Hematopoietic multipotent progenitor cell treated with erythropoietin and hydrocortisone succinate and interleukin-3 and kit ligand, for 6 days (in vitro differentiated cells): ENCODE results near the gene AR.
"Not testable (repeated sequence)": the region's sequence is repeated elsewhere in the genome, so short reads cannot be mapped to it uniquely, and the experiment has no call there.

Source experiments
- DNase-seq: peaks from one replicate; pipeline ENCODE4 v3.0.0-alpha.2; 2015

The AR gene

DNA sequence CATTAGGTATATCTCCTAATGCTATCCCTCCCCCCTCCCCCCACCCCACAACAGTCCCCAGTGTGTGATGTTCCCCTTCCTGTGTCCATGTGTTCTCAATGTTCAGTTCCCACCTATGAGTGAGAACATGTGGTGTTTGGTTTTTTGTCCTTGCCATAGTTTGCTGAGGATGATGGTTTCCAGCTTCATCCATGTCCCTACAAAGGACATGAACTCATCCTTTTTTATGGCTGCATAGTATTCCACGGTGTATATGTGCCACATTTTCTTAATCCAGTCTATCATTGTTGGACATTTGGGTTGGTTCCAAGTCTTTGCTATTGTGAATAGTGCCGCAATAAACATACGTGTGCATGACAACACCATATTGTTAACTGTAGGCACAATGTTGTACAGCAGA, 93.5 kb downstream of the AR start:
- DNase-seq: not testable (repeated sequence)

DNA sequence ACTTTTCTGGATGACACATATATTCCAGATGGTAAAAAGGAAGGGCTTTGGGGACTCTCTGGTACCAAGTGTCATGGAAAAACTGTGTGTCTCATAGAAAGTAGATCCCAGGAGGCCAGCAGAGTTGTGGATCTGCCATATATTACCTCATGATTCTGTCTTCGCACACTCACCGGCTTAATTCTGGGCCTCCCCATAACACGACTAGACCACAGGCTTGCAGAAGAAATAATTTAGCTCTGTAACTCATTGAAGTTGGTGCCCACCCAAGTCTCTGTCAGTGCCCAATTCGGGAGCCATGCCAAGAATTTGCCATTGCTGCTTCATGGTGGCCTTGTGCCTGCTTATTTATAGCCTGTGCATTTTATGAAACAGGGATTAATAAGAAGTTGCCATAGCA, 104.5 kb downstream of the AR start:
- DNase-seq: no peak

DNA sequence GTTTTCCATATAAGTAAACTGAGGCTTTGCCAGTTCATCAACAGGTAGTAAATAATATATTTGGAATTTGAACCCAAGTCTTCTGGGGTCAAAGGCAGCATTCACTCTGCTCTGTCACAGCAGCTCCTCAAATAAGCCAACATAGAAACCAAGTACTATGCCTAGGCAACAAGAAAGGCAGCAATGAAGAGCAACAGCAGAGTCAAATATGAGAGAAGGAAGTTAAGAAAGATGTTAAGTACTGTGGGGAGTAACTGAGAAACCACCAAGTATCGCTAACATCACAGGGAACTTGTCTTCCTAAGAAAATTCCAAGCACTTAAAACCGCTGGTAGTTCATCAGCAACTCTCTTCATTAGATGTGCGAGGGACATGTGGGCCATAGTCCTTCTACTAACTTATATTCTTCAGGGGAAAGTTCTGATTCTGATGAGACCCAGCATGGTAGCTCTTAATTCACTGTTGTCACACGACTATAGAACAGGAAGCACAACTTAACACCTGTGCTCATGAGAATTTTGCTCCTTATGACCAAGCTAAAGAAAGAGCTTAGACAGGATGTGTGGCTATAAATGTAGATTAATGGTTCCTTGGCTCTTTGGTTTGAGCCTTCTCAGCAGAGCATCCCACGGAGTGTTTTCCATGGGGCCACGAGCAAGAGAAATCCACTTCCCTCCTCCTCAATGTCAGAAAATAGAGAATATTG, 107.8 kb downstream of the AR start:
- DNase-seq: no peak

DNA sequence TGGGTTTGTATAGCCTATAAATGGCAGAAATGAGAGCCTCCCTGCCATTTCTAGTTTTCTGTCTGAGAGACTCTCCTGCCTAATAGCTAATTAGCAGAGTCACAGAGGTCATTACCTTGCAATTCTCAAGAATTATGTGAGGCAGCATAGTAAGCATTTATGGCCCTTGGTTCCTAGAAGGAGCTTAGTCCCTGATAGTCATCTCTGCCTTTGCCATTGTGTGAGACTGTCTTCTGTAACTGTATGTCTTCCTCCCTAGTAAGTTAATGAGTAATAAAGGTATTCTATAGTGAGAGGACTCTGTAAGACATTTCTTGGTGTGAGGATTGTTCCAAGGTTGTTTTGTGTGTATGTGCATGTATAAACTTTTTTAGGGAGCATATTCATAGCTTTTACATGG, 108.7 kb downstream of the AR start:
- no peak for DNase-seq

DNA sequence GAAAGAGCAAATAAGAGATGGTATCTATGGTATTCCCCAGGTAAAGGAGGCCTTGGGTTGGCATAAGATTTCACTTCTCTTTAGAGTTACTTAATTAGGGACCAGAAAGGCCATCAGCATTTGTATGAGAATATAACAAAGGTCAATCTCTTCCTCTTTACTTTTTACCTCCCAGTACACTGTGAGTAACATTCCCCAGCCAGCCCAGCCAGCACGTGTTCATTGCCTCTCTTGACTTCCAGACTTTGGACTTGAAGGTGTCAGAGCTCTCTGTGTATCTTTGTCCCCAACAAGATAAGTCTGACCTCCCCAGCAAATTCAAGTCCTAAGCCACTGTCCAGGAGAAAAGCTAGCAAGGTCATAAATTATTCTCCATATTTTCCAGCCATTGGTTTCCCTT, 110.5 kb downstream of the AR start:
- DNase-seq: no peak

DNA sequence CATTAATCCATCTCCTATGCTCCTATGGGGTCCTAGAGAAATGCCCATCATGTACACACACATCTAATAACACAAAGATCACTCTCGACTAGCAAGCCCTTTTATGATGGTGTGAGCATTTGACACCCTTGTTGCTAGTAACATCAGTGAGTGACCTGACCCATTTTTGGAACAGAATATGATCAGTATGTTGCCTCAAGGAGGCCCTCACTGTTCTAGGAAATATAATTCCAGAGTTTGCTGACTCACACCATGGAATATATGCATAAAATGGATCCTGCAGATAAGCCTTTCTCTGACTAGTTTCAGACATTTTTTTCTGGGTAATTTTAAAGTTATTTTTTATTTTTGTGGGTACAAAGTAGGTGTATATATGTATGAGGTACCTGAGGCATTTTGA, 121.8 kb downstream of the AR start:
- DNase-seq: no peak

DNA sequence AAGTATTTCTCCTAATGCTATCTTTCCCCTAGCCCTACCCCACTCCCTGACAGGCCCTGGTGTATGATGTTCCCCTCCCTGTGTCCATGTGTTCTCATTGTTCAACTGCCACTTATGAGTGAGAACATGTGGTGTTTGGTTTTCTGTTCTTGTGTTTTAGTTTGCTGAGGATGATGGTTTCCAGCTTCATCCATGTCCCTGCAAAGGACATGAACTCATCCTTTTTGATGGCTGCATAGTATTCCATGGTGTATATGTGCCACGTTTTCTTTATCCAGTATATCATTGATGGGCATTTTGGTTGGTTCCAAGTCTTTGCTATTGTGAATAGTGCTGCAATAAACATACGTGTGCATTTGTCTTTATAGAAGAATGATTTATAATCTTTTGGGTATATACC, 126.9 kb downstream of the AR start:
- not testable (repeated sequence) for DNase-seq

DNA sequence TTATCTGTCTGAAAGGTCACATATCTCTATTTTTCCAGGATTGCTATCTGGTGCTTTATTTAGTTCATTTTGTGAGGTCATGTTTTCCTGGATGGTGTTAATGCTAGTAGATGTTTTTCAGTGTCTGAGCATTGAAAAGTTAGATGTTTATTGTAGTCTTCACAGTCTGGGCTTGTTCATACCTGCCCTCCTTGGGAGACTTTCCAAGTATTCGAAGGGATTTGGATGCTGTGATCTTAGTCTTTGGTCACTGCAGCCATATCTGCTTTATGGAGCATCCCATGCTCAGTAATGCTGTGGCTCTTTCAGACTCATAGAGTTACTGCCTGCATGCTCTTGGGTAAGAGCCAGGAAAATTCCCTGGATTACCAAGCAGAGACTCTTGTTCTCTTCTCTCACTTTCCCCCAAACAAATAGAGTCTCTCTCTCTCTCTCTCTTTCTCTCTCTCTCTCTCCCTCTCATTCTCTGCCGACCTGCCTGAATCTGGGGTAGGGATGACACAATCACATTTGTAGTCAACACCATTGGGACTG, 130.0 kb downstream of the AR start:
- no peak for DNase-seq

DNA sequence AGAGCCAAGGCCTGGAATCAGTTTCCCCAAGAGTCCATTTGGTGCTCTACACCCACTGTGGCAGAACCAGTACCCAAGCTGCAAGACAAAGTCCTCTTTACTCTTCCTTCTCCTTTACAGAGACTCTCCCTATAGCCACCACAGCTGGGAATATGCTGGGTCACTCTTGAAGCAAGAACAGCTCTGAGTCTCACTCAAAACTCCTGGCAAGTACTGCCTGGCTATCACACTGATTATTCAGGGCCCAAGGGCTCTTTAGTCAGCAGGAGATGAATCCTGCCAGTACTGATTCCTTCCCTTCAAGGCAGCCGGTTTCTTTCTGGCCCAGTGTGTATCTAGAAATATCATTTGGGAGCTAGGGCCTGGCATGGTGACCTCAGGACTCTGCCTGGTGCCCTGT, 130.9 kb downstream of the AR start:
- no peak for DNase-seq

DNA sequence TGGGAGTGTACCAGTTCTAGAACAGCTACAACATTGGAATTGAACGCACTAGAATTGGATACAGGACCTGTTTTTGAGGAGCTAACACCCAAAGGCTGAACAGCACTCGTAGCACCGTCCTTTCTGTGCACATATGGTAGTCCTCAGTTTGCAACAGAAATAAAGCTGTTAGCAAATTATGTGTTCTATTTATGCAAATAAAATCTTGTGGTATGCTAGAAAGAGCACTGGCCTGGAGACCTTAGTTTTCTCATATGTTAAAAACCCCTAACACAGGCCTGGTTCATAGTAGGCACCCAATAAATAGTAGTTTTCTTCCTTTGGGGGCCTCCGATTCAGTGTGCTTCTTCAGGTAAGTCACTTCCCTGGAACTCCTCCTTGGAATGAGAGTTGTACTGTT, 140.3 kb downstream of the AR start:
- no peak for DNase-seq

DNA sequence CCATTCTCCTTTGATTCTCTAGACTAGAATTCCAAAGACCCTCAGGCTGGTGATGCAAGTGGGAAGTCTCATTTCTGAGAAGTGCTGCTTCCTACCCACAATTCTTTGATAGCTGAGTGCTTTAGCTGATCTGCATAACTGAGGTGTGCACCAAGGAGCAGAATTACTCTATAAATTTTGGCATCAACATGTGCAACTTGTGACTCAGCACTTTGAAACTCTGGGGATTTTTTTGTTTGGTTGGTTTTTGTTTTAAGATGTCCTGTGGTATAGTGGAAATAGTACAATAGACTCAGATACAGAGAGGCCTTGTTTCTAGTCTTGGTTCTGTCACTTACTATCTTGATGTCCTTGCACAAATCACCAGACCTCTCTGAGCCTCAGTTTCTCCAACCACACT, 148.4 kb downstream of the AR start:
- no peak for DNase-seq

DNA sequence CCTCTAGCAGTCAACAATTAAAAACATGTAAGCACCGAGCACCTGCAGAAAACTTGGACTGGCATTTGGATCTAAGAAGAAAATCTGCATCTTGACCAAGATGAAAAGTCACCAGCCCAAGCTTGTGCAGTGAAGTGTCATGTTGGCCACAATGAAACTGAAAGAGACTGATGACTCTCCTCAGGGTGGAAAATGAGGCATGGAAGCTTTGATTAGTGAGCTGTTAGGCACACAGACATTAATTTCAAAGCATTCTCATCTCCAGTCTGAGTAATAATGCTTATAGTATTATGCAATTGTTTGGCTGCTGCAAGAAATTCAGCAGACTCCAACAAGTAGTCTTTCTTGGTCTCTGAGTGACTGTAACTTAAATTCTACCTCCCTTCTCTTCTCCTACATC, 150.1 kb downstream of the AR start:
- DNase-seq: no peak

DNA sequence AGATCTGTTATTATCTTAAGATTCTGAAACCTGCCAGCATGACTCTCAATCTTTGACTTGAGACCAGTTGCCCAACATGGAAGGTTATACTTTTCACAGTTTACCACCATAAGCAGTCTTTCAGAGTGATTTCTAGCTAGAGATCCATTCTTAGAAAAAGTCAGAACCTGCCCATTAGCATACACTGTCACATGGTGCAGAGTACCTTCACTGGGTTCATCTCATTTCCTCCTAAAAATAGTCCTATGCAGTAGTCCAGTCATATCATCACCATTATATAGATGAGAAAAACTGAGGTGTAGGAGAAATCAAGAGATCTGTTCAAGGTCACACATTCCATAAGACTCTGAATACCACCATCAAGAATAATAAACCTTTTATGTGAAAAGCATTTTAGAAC, 153.6 kb downstream of the AR start:
- no peak for DNase-seq

DNA sequence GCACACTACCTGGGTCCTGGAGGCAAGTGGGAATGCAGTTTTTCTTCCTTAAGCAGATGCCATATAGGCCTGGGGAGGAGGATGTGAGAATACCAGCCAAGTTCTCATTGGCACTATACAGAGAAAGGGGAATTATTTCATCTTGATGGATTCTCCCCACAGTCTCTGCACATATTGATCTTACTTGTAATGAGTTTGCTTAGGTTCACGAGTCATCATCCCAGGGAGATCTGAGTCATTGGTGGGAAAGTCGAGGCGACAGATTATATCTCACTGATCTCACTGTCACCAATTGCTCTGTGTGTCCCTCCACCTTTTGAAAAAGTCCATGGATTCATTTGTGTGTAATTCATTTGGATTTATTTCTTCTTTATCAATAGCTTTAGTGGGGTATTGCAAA, 156.8 kb downstream of the AR start:
- no peak for DNase-seq

DNA sequence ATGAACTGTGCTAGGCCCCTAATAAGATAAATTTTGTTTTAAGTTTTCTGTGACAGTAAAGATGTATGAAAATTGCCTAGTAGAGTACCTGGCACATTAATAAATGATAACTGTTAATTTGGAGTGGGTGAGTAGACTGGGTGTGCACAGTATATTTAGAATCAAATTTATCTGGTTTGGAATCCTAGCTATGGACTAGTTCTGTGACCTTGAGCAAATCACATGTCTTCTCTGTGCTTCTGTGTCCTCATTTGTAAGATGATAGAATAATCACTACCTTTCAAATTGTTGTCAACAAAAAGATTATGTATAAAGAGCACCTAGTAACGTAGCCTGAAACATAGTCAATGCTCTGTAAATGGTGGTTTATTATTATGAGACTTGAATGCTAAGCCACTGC, 170.2 kb downstream of the AR start:
- no peak for DNase-seq

DNA sequence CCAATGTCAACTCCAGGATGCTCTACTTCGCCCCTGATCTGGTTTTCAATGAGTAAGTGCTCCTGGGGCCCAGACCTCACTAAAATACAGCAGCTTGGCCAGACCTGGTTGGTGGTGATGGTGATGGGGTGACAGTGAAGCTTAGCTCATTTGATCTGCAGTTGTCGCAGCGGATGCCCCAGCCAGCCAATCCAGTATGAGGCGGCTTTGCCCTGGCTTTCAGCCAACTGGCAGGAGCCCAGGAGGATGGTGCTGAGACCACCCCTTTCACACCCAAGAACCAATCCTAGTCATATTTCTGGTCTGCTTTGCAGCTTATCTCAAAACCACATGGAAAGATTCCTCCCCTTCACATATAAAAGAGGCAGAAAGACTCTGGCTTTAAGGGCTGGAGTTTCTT, 173.8 kb downstream of the AR start:
- DNase-seq: no peak

DNA sequence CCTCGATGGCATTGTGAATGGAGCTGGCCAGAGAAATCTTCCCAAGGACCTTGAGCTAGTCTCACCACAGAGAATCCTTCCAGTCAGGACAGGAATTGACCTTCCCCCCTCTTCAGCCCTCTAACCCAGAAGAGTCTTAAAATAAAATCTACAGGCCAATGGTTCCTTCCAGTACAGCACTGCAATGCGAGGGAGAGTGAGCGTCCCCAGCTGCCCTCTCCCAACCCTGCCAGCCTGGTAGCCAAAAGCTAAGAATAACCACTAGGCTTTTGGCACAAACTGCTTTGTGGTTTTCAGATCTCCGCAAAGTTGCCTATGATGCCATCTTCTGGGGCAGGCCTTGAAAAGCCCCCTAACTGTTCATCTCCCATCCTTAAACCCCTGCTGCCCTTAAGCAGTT, 175.1 kb downstream of the AR start:
- DNase-seq: no peak

DNA sequence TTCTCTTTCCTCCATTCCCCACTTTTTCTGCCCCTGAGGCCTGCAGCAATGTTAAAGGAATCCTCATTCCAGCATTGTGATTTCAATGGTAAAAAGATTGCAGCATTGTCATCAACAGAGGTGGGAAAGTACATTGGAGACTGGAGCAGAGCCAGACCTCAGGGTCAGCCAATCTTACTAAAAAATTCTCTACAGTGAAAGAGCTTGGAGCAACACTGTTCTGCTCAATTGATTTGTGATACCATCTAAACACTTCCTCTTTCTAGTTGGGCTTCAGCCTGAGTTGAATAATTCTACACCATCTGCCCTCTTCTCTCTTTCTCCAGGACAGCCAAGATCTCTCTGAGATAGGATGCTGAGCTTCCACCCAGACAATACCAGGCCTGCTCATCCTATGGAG, 176.5 kb downstream of the AR start:
- DNase-seq: peak; percentile 26

DNA sequence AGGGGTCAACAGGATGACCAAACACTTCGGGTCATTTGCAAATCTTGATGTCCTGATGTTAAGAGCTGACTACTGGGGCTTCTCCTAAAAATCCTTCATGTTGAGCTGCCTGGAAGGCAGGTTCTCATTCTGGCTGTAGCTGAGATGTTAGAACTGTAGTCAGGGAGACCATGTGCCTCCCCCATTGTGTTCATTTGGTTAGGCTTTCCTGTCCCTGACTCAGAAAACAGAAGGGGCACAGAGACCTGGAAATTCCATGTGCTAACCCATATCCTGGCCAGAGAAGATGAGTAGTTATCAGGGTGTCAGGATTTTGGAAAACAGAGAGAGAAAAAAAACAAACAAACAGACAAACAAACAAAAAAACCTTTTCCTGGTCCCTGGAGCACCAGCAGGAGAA, 177.5 kb downstream of the AR start:
- DNase-seq: no peak

DNA sequence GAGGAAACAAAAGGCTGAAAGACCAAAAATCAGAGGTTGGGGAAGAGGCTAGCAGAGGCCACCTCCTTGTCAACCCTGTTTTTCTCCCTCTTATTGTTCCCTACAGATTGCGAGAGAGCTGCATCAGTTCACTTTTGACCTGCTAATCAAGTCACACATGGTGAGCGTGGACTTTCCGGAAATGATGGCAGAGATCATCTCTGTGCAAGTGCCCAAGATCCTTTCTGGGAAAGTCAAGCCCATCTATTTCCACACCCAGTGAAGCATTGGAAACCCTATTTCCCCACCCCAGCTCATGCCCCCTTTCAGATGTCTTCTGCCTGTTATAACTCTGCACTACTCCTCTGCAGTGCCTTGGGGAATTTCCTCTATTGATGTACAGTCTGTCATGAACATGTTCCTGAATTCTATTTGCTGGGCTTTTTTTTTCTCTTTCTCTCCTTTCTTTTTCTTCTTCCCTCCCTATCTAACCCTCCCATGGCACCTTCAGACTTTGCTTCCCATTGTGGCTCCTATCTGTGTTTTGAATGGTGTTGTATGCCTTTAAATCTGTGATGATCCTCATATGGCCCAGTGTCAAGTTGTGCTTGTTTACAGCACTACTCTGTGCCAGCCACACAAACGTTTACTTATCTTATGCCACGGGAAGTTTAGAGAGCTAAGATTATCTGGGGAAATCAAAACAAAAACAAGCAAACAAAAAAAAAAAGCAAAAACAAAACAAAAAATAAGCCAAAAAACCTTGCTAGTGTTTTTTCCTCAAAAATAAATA, 179.9 kb downstream of the AR start:
- DNase-seq: no peak

DNA sequence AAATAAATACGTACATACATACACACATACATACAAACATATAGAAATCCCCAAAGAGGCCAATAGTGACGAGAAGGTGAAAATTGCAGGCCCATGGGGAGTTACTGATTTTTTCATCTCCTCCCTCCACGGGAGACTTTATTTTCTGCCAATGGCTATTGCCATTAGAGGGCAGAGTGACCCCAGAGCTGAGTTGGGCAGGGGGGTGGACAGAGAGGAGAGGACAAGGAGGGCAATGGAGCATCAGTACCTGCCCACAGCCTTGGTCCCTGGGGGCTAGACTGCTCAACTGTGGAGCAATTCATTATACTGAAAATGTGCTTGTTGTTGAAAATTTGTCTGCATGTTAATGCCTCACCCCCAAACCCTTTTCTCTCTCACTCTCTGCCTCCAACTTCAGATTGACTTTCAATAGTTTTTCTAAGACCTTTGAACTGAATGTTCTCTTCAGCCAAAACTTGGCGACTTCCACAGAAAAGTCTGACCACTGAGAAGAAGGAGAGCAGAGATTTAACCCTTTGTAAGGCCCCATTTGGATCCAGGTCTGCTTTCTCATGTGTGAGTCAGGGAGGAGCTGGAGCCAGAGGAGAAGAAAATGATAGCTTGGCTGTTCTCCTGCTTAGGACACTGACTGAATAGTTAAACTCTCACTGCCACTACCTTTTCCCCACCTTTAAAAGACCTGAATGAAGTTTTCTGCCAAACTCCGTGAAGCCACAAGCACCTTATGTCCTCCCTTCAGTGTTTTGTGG, 180.7 kb downstream of the AR start:
- no peak for DNase-seq

DNA sequence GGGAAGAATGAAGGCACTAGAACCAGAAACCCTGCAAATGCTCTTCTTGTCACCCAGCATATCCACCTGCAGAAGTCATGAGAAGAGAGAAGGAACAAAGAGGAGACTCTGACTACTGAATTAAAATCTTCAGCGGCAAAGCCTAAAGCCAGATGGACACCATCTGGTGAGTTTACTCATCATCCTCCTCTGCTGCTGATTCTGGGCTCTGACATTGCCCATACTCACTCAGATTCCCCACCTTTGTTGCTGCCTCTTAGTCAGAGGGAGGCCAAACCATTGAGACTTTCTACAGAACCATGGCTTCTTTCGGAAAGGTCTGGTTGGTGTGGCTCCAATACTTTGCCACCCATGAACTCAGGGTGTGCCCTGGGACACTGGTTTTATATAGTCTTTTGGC, 181.7 kb downstream of the AR start:
- no peak for DNase-seq

DNA sequence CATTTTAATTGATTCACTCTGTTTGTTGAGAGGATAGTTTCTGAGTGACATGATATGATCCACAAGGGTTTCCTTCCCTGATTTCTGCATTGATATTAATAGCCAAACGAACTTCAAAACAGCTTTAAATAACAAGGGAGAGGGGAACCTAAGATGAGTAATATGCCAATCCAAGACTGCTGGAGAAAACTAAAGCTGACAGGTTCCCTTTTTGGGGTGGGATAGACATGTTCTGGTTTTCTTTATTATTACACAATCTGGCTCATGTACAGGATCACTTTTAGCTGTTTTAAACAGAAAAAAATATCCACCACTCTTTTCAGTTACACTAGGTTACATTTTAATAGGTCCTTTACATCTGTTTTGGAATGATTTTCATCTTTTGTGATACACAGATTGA, 182.2 kb downstream of the AR start:
- peak; percentile 9 for DNase-seq

DNA sequence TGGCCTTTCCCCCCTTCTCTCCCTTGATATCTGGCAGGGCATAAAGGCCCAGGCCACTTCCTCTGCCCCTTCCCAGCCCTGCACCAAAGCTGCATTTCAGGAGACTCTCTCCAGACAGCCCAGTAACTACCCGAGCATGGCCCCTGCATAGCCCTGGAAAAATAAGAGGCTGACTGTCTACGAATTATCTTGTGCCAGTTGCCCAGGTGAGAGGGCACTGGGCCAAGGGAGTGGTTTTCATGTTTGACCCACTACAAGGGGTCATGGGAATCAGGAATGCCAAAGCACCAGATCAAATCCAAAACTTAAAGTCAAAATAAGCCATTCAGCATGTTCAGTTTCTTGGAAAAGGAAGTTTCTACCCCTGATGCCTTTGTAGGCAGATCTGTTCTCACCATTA, 183.8 kb downstream of the AR start:
- no peak for DNase-seq
